Muscle of leg (tissue), 11 donors: Measurements from ENCODE around the gene DUSP2. TPM values are rescaled to one million over a fixed set of nuclear protein-coding genes. Genes with fewer than 3 reads are reported as not detected.

Source experiments
- DNase-seq: peaks from one replicate; pipeline ENCODE4 v3.0.0; 2013
- H3K27ac ChIP-seq: one replicate; pipeline ENCODE4 v1.5.1; 2013; ENCODE audit warnings: mild to moderate bottlenecking, low read length, control low read depth
- H3K27me3 ChIP-seq: one replicate; pipeline ENCODE4 v1.6.1; 2013; ENCODE audit warnings: low read length; ENCODE audit not compliant: control insufficient read depth, insufficient read depth
- H3K36me3 ChIP-seq: one replicate; pipeline ENCODE4 v1.6.1; 2013; ENCODE audit warnings: low read length; ENCODE audit not compliant: control insufficient read depth, insufficient read depth
- H3K4me1 ChIP-seq: one replicate; pipeline ENCODE4 v1.6.1; 2013; ENCODE audit warnings: low read length; ENCODE audit not compliant: control insufficient read depth, insufficient read depth
- H3K4me3 ChIP-seq: one replicate; pipeline ENCODE4 v1.5.1; 2013; ENCODE audit warnings: low read length, control low read depth
- H3K9me3 ChIP-seq: replicated peaks from 2 replicates; pipeline ENCODE4 v1.6.1; 2013; ENCODE audit warnings: low read depth, low read length; ENCODE audit not compliant: control insufficient read depth
- WGBS: methylation state at CpG from one replicate; pipeline ENCODE4 v1.1.5; 2013; ENCODE audit warnings: missing lambda C conversion rate; ENCODE audit not compliant: insufficient coverage; 5-methylcytosine and 5-hydroxymethylcytosine counted together
- polyA plus RNA-seq, 8 donors: library from polyadenylated mRNA; unstranded; fragments of 120-200 nt; gene quantifications; one replicate each; pipeline versions ENCODE4 v1.2.1 to v1.2.3, GENCODE V29; 2013; ENCODE audit warnings: inconsistent platforms in 1 of 8, low replicate concordance in 1 of 8; ENCODE audit not compliant: insufficient read length in 8 of 8, insufficient read depth in 1 of 8
- total RNA-seq: library from RNA; stranded (reverse); fragments of 120-200 nt; gene quantifications from one replicate; pipeline ENCODE4 v1.2.4, GENCODE V29; 2013

DUSP2 gene
- total and polyA plus RNA-seq, 9 donors: 2.2 to 10.2 (median 5.6) TPM

DNA sequence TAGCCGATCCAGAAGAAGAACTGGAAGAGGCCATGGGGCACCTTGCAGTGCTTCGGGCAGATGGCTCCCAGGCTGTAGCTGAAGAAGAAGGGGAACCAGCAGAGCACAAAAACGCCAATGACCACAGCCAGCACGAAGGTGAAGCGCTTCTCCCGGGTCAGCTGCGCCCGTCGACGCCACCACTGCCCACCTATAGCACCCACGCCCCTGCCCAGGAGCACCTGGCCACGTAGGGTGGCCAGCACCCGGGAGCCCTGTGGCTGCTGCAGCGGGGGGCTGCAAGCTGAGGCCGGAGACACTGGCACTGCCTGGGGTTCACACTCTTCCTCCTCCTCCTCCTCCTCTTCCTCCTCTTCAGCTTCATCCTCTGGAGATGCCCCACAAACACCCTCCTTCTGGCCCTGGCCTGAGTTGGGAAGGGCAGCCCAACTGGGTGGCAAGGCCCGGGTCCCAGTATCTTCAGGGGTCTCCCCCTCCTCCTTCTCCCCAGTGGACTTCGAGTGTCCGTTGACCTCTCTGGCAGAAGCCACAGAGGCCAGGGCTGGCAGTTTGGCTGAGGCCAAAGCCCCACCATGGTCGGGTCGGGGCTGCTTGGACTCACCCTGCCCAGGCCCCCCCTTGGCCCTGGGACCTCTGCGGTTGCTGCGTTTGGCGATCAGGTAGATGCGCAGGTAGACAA is 30.2 kb downstream of the DUSP2 start:
- Histone ChIP-seq H3K27me3 (peaks cover 43% of the 10 kb centered on the region), H3K4me3 (no peak overlapping the region), H3K36me3 (no peaks in the 10 kb centered on the region), H3K27ac (no peak overlapping the region), H3K9me3 (no peaks in the 10 kb centered on the region), H3K4me1 (peaks cover 21% of the 10 kb centered on the region)
- no peak for DNase-seq
- WGBS: 87% methylated on average over 23 of the region's 24 CpGs

DNA sequence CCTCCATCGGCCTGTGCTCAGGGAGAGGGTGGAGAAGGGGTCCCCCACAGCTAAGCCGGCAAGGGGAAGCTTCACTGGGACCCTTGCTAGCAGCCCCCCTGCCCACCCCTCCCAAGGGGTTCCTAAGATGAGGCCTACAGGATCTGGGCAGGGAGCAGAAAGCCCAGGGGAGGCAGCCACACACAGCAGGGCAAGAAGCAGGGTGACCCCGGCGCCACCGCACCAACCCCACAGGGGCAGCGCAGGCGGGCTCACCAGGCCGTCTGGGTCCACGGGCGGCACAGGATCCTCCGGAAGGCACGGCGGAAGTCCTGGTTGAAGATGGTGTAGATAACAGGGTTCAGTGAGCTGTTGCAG is 30.7 kb downstream of the DUSP2 start:
- Histone ChIP-seq H3K9me3 (no peaks in the 10 kb centered on the region), H3K36me3 (no peaks in the 10 kb centered on the region), H3K4me1 (peaks cover 25% of the 10 kb centered on the region), H3K27ac (no peak overlapping the region), H3K27me3 (peaks cover 37% of the 10 kb centered on the region), H3K4me3 (peak overlapping the region; percentile 13)
- WGBS: 90% methylated on average over 12 of the region's 13 CpGs
- no peak for DNase-seq

- no peaks in the 10 kb centered on the region for H3K9me3 ChIP-seq
- H3K4me3 ChIP-seq: no peak overlapping the region
- no peak overlapping the region for H3K27ac ChIP-seq
- H3K36me3 ChIP-seq: no peaks in the 10 kb centered on the region
- H3K27me3 ChIP-seq: peaks cover 34% of the 10 kb centered on the region
- peaks cover 30% of the 10 kb centered on the region for H3K4me1 ChIP-seq
- DNase-seq: no peak
- WGBS: 81% methylated on average over 9 of the region's 17 CpGs
Observed at GRCh38 chr2:96113951-96114350, 31.3 kb downstream of the DUSP2 start.

- WGBS: 94% methylated on average over 3 of the region's 7 CpGs
- DNase-seq: no peak
- peaks cover 32% of the 10 kb centered on the region for H3K27me3 ChIP-seq
- peaks cover 33% of the 10 kb centered on the region for H3K4me1 ChIP-seq
- H3K4me3 ChIP-seq: no peak overlapping the region
- H3K27ac ChIP-seq: no peak overlapping the region
- H3K36me3 ChIP-seq: no peaks in the 10 kb centered on the region
- no peaks in the 10 kb centered on the region for H3K9me3 ChIP-seq
Observed at GRCh38 chr2:96113367-96113677, 31.9 kb downstream of the DUSP2 start.

DNA sequence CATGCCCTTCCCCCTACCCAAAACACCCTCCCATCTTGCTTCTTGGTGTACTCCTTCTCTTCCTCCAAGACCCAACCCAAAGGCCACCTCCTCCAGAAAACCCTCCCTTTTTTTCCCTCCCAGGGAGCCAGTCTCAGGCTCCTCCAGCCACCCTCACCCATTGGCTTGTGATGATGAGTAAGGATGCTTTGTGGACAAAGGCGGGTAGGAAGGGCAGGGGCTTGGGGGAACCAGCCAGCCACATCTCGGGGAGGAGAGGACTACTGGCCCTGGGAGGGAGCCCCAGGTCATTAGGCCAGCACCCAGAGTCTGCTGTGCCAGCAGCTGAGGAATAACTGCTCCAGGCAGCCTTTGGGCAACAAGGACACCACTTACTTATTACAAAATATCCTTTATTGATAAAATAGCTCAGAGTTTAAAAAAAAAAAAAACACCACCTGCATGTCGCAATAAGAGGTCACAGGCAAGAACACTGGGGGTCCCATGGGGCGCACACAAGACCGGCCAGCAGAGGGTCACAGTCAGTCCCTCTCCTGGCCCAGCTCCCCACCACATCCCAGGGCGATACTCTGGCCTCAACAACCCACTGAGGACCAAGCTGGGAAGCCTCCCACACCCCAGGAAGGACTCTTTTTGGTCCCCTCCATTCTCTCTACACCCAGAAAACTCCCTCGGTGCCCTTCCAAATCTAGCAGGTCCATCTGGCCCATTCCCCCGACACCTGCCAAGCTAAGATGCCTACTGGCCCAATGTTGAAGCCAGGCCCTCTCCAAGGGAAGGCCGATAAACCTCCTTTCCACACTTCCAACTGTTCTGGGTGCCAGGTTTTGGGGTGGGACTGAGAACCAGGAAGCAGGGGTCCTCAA is 32.5 kb downstream of the DUSP2 start:
- Histone ChIP-seq H3K4me3 (no peak overlapping the region), H3K9me3 (no peaks in the 10 kb centered on the region), H3K27me3 (peaks cover 26% of the 10 kb centered on the region), H3K27ac (no peak overlapping the region), H3K36me3 (no peaks in the 10 kb centered on the region), H3K4me1 (peaks cover 34% of the 10 kb centered on the region)
- no peak for DNase-seq
- 65% methylated on average over 6 of the region's 9 CpGs for WGBS

- Histone ChIP-seq H3K27me3 (peaks cover 19% of the 10 kb centered on the region), H3K4me3 (no peak overlapping the region), H3K4me1 (peaks cover 35% of the 10 kb centered on the region), H3K27ac (no peak overlapping the region), H3K9me3 (no peaks in the 10 kb centered on the region), H3K36me3 (no peaks in the 10 kb centered on the region)
- 79% methylated on average over 2 of the region's 7 CpGs for WGBS
- no peak for DNase-seq
Observed at GRCh38 chr2:96111823-96112500, 33.3 kb downstream of the DUSP2 start.

GRCh38 chr2:96111257-96111640 is 34.0 kb downstream of the DUSP2 start:
- H3K27me3 ChIP-seq: peaks cover 18% of the 10 kb centered on the region
- no peak overlapping the region for H3K4me3 ChIP-seq
- peaks cover 35% of the 10 kb centered on the region for H3K4me1 ChIP-seq
- no peaks in the 10 kb centered on the region for H3K9me3 ChIP-seq
- DNase-seq: no peak
- H3K27ac ChIP-seq: no peak overlapping the region
- WGBS: 83% methylated on average over 1 of the region's 4 CpGs
- H3K36me3 ChIP-seq: no peaks in the 10 kb centered on the region

DNA sequence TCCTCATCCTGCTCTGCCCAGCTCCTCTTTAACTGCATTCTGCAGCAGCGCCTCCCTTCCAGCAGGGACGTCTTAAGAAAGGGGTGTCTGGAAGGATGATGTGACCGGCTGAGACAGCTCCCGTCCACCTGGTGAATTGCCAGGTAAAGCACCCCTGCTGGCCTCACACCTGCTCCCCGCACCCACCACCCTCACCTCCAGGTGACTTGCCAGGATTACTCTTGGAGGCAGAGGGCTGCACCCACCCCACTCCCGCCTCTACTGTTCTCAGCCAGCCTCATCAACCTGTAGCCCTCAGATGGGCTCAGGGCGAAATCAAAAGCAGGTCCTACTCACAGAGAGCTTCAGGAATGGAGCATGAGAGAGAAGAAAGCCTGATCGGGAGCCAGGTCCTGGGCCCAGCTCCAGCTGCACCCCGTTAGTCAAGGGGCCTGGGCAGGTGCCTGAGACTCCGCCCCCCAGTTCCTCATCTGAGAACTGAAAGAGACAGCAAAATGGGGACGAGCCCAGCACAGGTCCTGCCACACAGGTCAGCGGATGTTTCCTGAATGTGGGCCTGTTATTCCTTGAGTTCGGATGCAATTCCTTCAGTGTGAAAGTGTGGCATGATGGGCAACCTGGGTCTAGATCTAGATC is 34.5 kb downstream of the DUSP2 start:
- no peaks in the 10 kb centered on the region for H3K36me3 ChIP-seq

DNA sequence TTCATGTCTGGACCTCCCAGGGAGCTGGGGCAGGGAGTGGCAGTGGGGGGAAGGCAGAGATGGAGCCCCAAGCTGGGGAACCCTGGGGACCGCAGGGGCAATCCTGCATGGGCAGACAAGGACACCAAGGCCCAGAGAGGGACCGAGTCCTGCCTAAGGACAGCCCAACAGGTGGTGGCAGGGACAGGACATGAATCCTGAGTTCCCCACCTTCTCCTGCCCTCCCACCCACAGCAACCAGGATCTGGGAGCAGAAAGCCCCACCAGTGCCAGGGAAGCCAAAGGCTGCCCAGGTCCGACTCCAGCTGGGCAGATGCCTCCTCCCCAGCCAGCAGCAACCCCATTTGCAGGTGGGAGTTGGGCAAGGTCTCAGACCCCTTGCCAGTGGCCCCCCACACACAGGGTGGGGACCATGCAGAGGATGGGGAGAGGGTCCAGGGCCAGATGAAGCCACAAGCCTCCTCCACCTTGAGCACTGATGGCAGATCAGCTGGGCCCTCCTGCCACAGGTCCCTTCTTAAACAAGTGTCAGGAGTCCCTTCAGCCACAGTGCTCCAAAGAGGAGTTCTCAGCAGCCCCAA is 35.2 kb downstream of the DUSP2 start:
- H3K27me3 ChIP-seq: peaks cover 5% of the 10 kb centered on the region
- 91% methylated on average over 2 of the region's 3 CpGs for WGBS
- H3K9me3 ChIP-seq: peaks cover 10% of the 10 kb centered on the region
- H3K4me1 ChIP-seq: peaks cover 31% of the 10 kb centered on the region
- H3K36me3 ChIP-seq: no peaks in the 10 kb centered on the region
- peak overlapping the region; percentile 90 for H3K27ac ChIP-seq
- DNase-seq: no peak
- no peak overlapping the region for H3K4me3 ChIP-seq

More for the DNA sequence above, 34.5 kb downstream of the DUSP2 start:
- no peak for DNase-seq
- H3K4me1 ChIP-seq: peaks cover 31% of the 10 kb centered on the region
- no peak overlapping the region for H3K4me3 ChIP-seq
- peaks cover 12% of the 10 kb centered on the region for H3K27me3 ChIP-seq
- no peak overlapping the region for H3K27ac ChIP-seq
- 67% methylated on average over 8 of the region's 13 CpGs for WGBS
- H3K9me3 ChIP-seq: peaks cover 3% of the 10 kb centered on the region

DNA sequence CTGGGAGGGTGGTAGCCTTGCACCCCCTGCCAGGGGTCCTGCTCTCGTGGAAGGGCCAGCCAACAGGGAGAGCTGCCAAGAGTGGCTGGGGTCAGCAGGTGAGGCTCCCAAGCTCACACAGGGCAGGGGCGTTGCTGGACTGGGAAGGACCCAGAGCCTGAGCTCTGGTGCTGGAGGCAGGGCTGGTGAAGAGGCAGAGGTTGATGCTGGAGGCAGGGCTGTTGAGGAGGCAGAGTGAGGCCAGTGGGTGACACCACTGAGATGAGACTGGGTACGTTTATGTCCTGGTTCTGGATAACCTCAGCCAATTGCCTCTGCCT is 35.9 kb downstream of the DUSP2 start:
- Histone ChIP-seq H3K27ac (peak overlapping the region; percentile 90), H3K4me3 (no peak overlapping the region), H3K9me3 (peaks cover 14% of the 10 kb centered on the region), H3K27me3 (no peaks in the 10 kb centered on the region), H3K36me3 (no peaks in the 10 kb centered on the region), H3K4me1 (peaks cover 32% of the 10 kb centered on the region)
- DNase-seq: no peak
- 25% methylated on average over 2 of the region's 3 CpGs for WGBS
